ENCODE data around the gene TMEM63A. TPM values are rescaled to one million over a fixed set of nuclear protein-coding genes. Genes with fewer than 3 reads are reported as not detected.

The TMEM63A gene
- polyA plus RNA-seq, 1 of the 3 experiments (the other 2 are of a cell fraction) = 13.5 TPM

DNA sequence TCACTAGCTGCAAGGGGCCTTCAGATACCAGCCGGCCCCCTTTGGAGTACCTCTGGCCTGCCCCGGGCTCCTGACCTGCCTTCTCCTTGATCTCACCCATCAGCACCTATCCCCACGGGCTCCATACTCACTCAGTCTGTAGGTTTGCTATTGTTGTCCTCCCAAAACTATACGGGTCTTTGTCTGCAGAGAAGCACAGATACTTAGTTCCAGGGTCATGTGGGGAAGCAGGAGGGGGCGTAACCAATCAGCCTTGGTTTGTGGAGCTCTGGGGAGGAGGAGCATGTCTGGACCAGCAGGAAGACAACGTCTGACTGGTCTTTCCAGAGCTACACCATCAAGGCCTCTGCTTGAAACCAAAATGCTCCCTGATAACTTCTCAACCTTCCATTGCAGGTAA is 15.2 kb downstream of the TMEM63A start:
- no peaks in the 10 kb centered on the region for H3K9me2 ChIP-seq
- peaks cover 30 to 31% of the 10 kb centered on the region in 2 experiments for H3K36me3 ChIP-seq (replicated peaks in 1 of 2; ENCODE audit: control insufficient read depth in 1 of 2, insufficient read depth in 2 of 2, low read length in 1 of 2)
- H3K4me2 ChIP-seq = no peak overlapping the region
- no peaks in the 10 kb centered on the region for H3K27me3 ChIP-seq (ENCODE audit: insufficient read depth)
- no peak overlapping the region for H3K4me3 ChIP-seq (ENCODE audit: low read depth in 2 of 2, low read length in 1 of 2)
- H4K20me1 ChIP-seq (ENCODE audit: insufficient read depth) = no peaks in the 10 kb centered on the region
- H3K27ac ChIP-seq (ENCODE audit: low read depth in 2 of 2, low read length in 1 of 2) = no peak overlapping the region
- no peak overlapping the region for H3K9ac ChIP-seq
- DNase-seq = no peak
- CTCF ChIA-PET = interaction anchor here (1.6 kb wide), 1 partner anchor 10 kb away, joined by 5 read pairs; no protein-coding TSS in a partner anchor
- POLR2A ChIA-PET = no interaction called here
- peaks cover 20% of the 10 kb centered on the region for H3F3A ChIP-seq (replicated peaks; ENCODE audit: insufficient read depth)
- no peak for TF ChIP-seq NRF1 (IDR thresholded peaks at IDR 0.05; ENCODE audit: low read depth, low read length)
- no peak for TF ChIP-seq POLR2AphosphoS5 (IDR thresholded peaks at IDR 0.05; ENCODE audit: low read depth, low read length)
- no peak for TF ChIP-seq FOXJ3 (CRISPR knock-in tag; IDR thresholded peaks at IDR 0.05)
- no peak for TF ChIP-seq MAX (IDR thresholded peaks at IDR 0.05; ENCODE audit: low read depth)
- TF ChIP-seq USF2 (IDR thresholded peaks at IDR 0.05; ENCODE audit: borderline replicate concordance, low read depth, low read length) = no peak
- no peak for TF ChIP-seq YY1 (IDR thresholded peaks at IDR 0.05; ENCODE audit: low read depth)
- no peak for TF ChIP-seq MEF2A (IDR thresholded peaks at IDR 0.05; ENCODE audit: borderline replicate concordance, low read depth)
- no peak for TF ChIP-seq JUND (IDR thresholded peaks at IDR 0.05)
- no peak for TF ChIP-seq RAD21 (IDR thresholded peaks at IDR 0.05; ENCODE audit: low read length)
- TF ChIP-seq RXRA (IDR thresholded peaks at IDR 0.05; ENCODE audit: borderline replicate concordance, low read depth) = no peak
- TF ChIP-seq, protein P1, sequence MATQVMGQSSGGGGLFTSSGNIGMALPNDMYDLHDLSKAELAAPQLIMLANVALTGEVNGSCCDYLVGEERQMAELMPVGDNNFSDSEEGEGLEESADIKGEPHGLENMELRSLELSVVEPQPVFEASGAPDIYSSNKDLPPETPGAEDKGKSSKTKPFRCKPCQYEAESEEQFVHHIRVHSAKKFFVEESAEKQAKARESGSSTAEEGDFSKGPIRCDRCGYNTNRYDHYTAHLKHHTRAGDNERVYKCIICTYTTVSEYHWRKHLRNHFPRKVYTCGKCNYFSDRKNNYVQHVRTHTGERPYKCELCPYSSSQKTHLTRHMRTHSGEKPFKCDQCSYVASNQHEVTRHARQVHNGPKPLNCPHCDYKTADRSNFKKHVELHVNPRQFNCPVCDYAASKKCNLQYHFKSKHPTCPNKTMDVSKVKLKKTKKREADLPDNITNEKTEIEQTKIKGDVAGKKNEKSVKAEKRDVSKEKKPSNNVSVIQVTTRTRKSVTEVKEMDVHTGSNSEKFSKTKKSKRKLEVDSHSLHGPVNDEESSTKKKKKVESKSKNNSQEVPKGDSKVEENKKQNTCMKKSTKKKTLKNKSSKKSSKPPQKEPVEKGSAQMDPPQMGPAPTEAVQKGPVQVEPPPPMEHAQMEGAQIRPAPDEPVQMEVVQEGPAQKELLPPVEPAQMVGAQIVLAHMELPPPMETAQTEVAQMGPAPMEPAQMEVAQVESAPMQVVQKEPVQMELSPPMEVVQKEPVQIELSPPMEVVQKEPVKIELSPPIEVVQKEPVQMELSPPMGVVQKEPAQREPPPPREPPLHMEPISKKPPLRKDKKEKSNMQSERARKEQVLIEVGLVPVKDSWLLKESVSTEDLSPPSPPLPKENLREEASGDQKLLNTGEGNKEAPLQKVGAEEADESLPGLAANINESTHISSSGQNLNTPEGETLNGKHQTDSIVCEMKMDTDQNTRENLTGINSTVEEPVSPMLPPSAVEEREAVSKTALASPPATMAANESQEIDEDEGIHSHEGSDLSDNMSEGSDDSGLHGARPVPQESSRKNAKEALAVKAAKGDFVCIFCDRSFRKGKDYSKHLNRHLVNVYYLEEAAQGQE (IDR thresholded peaks at IDR 0.05; ENCODE audit: low read depth, low read length) = no peak
- TF ChIP-seq, protein P2, sequence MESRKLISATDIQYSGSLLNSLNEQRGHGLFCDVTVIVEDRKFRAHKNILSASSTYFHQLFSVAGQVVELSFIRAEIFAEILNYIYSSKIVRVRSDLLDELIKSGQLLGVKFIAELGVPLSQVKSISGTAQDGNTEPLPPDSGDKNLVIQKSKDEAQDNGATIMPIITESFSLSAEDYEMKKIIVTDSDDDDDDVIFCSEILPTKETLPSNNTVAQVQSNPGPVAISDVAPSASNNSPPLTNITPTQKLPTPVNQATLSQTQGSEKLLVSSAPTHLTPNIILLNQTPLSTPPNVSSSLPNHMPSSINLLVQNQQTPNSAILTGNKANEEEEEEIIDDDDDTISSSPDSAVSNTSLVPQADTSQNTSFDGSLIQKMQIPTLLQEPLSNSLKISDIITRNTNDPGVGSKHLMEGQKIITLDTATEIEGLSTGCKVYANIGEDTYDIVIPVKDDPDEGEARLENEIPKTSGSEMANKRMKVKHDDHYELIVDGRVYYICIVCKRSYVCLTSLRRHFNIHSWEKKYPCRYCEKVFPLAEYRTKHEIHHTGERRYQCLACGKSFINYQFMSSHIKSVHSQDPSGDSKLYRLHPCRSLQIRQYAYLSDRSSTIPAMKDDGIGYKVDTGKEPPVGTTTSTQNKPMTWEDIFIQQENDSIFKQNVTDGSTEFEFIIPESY (IDR thresholded peaks at IDR 0.05; ENCODE audit: borderline replicate concordance, low read depth) = no peak
- no peak for TF ChIP-seq NFIC (IDR thresholded peaks at IDR 0.05; ENCODE audit: borderline replicate concordance)
- TF ChIP-seq ELF1 (IDR thresholded peaks at IDR 0.05) = no peak
- no peak for TF ChIP-seq SMC3 (IDR thresholded peaks at IDR 0.05; ENCODE audit: low read depth, low read length)
- TF ChIP-seq EP300 (IDR thresholded peaks at IDR 0.05; ENCODE audit: borderline replicate concordance in 1 of 2, low read depth in 1 of 2, low read length in 1 of 2) = no peak
- TF ChIP-seq PBX3 (IDR thresholded peaks at IDR 0.05) = no peak
- no peak for TF ChIP-seq FOXM1 (IDR thresholded peaks at IDR 0.05; ENCODE audit: low read depth)
- TF ChIP-seq USF1 (IDR thresholded peaks at IDR 0.05; ENCODE audit: borderline replicate concordance, low read depth) = no peak
- TF ChIP-seq CHD2 (IDR thresholded peaks at IDR 0.05; ENCODE audit: low read length, partially characterized antibody) = no peak
- H3K79me2 ChIP-seq (ENCODE audit: insufficient read depth) = no peaks in the 10 kb centered on the region
- H3K4me1 ChIP-seq (ENCODE audit: control insufficient read depth in 1 of 2, insufficient read depth in 2 of 2, low read depth in 1 of 2, low read length in 1 of 2) = peaks cover 0 to 20% of the 10 kb centered on the region in 2 experiments; a peak in 2 of 4 replicates
- H3K9me3 ChIP-seq = no peaks in the 10 kb centered on the region
- no peak overlapping the region for H2AFZ ChIP-seq (ENCODE audit: low read depth)
- WGBS (ENCODE audit: low lambda C conversion rate) = 83% methylated on average over 6 of the region's 6 CpGs

Measured in SK-N-SH (cell line).